HTERT RPE-1 (cell line): ENCODE measurements around the gene CNBD2.
"Not testable (repeated sequence)": the region's sequence is repeated elsewhere in the genome, so short reads cannot be mapped to it uniquely, and the experiment has no call there.

ENCODE experiments used
- in situ Hi-C: fragments of 300-500 bp; cut with MboI; formaldehyde crosslinking; loops from 4 replicates; pipeline ENCODE4 v1.14.3; 2020; ENCODE audit warnings: low sequenced_read_pairs

Gene CNBD2

DNA sequence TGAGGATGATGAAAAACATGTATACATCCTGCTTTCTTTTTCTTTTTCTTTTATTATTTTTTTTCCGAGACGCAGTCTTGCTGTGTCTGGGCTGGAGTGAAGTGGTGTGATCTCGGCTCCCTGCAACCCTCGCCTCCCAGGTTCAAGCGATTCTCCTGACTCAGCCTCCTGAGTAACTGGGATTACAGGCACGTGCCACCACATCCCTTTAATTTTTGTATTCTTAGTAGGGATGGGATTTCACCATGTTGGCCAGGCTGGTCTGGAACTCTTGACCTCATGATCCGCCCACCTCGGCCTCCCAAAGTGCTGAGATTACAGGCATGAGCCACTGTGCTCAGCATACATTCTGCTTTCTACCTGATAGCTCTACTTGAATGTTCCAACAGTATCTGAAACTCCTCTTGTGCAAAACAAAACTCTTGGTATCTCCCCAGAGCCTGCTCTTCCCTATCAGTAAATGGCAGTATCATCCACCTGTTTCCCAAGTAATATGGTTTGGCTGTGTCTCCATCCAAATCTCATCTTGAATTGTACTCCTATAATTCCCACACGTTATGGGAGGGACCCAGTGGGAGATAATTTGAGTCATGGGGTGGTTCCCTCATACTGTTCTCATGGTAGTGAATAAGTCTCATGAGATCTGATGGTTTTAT is 85.6 kb downstream of the CNBD2 start:
- in situ Hi-C loops = not testable (repeated sequence)

DNA sequence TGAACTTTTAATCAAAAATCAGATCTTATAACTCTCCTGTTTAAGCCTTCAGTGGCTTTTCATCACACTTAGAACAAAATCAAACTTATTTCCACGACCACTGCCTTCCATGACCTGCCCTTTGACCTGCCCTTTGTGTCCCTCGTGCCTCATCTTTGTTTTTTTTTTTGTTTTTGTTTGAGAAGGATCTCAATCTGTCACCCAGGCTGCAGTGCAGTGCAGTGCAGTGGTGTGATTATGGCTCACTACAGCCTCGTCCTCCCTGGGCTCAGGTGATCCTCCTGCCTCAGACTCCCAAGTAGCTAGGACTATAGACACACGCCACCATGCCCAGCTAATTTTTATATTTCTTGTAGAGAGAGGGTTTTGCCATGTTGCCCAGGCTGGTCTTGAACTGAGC is 86.8 kb downstream of the CNBD2 start:
- in situ Hi-C loops = no loop called here

DNA sequence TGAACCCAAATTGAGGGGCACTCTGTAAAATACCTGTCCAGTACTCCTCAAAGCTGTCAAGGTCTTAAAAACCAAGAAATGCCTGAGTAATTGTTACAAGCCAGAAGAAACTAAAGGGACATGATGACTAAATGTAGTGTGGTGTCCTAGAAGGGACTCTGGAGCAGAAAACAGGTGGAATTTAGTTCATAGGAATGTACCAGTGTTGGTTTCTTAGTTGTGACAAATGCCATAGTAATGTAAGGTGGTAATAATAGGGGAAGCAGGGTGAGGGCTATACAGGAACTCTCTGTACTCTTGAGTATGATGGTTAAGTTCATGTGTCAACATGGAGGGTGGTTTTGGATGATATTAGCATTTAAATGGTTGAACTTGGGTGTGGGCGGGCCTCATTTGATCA is 92.3 kb downstream of the CNBD2 start:
- in situ Hi-C loops = no loop called here

DNA sequence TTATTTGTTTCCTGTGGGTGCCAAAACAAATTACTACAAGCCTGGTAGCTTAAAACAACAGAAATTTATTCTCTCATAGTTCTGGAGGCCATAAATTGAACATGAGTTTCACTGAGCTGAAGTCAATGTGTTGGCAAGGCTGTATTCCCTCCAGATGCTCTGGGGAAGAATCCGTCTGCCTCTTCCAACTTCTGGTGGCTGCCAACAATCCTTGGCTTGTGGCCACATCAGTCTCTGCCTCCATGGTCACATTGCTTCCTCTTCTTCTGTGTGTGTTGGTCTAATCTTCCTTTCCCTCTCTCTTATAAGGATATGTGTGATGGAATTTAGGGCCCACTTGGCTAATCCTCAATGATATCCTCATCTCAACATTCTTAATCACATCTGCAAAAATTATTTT is 93.4 kb downstream of the CNBD2 start:
- in situ Hi-C loops = no loop called here

DNA sequence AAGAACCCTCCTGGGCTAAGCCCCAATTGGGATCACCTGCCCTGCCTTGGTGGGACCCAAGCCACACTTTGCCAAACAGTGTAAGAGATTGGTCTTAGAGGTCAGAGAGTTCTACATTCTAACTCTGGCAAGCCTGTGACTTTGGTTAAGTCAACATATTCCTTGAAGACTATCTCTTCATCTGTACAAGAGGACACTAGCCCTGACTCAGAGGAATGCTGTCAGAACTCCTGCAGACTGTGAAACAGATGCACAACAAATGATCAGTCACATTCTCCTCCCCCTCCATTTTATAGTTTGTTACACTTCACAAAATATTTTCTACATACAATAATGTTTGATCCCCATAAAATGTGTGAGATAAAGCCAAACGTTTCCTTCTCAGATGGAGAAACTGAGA is 94.4 kb downstream of the CNBD2 start:
- in situ Hi-C loops = no loop called here

DNA sequence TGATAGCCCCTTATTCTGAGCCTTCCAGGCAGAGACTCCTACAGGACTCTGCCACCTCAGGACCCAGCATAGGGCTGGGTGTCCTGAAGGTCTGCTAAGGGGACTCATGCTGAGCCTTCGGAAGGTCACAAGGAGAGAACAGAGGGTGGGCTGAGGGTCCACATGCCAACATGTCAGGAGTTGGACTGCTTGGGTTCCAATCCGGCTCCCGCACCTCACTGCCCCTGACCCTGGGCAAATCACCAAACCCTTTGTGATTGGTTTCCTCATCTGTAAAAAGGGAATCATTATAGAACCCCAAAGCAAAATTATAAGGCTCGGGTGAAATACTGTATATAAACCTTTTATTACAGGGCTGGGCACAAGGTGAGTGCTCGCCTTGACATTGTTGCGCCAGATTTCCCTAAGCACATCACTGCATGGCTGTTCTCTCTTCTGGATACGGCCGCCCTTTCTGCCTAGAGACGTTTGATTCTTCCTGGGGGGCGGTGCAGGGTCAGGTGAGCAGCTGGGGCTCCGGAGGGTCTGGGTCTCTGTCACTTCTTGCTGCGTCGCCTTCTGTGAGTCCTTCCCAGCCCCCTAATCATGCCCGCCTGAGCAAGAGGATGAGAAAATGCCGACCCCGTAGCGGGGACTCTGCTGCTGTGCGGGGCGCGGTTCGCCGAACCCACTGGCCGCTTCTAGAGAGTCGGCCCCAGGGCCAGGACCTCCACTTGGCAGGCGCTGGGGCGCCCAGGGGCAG is 95.7 kb downstream of the CNBD2 start:
- in situ Hi-C loops = no loop called here

DNA sequence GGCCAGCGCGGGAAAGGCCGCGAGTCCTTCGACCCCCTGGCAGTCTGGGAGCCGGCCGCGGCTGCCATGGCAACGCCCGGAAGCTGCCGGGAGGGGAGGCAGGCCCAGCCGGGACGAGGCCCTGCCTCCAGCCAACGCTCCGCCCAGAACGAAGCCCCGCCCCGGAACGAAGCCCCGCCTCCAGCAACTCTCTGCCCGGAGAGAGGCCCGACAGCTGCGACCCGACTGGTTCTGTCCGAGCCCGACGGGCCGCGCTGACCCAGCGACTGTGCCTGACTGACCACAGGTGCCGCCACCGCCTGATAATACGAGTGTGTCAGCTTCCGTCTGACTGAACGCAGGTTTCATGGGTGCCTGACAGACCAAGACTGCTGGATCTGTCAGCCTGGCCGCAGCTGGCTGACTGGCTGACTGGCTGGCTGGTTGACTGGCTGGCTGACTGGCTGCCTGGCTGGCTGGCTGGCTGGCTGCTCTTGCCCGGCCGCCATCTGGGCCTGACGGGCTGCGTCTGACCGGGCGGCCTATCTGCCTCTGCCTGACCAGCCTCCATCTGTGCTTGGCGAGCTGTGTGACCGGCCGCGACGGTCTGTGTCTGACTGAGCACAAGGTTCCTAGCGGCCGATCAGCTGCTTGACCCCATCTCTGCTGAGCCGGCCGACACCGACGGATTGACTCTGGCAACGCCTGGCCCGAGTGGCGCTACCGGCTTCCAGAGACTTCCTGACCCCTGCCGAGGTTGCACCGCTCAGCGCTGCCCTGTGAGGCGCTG is 96.5 kb downstream of the CNBD2 start:
- in situ Hi-C loops = no loop called here

DNA sequence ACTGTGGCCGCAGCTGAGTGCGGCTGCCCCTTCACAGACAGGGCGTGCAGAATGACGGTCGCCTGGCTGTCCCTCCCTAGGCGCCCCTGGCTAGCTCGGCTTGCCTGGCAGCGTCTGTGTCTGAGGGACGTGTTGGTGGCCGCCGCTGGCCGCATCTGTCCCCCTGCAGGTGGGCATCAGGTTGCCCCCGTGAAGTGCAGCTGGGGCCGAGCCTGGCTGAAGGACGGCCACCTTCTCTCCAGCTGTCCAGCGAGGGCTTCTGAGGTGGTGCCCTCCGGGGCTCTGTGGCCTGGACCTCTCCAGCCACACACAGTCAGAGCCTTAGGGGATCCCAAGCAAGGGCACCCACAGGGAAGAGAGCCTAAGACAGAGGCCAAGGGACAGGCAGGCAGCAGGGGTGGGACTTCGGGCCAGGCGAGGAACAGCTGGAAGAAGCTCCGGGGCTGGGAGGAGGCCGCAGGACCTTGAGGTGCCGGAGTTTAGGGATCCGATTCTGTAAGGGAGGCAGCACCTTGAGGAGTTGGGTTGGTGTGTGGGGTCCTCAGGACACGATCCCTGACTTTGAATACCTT is 97.1 kb downstream of the CNBD2 start:
- in situ Hi-C loops = no loop called here

DNA sequence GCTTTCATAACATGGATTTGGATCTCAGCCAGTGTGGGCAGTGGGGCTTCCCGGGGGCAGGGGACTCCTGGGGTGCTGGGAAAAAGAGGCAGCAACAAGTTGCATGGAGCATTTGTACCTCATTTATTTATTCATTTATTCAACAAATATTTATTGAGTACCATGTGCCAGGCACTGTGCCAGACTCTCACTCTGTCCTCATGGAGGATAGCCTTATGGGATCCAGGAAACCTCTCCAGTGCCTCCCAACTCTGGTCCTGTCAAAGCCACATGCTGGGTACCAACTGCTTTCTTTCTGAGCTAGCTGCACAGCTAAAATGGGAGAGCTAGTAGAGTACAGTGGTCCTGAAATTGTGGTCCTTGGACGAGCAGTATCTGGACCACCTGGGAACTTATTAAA is 98.4 kb downstream of the CNBD2 start:
- in situ Hi-C loops = no loop called here

DNA sequence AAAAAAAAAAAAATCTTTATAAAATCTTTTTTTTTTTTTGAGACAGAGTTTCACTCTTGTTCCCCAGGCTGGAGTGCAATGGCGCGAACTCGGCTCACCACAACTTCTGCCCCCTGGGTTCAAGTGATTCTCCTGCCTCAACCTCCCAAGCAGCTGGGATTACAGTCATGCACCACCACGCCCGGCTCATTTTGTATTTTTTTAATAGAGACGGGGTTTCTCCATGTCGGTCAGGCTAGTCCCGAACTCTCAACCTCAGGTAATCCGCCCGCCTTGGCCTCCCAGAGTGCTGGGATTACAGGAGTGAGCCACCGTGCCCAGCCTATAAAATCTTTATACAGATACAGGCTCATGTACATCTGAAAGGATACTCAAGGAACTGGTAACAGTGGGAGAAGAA is 100.1 kb downstream of the CNBD2 start:
- in situ Hi-C loops = not testable (repeated sequence)

DNA sequence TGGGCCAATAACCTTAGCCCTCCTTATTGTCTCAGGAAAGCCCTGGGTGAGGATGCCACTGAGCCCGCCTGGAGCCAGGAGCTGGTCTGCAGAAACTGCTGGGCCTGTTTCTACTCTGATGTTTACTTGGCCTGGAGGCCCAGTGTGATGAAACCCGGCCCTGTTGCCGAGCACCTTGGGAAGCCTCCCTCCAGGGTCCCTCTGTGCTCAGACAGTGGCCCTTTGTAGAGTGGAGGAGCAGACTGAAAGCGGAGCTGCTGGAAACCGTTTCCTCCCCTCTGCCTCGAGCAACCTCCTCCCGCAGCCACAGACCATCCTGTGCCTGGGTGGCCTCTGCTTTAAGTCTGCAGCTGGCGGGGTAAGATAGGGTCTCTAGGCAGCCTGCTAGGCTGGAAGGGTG is 102.1 kb downstream of the CNBD2 start:
- in situ Hi-C loops = no loop called here

DNA sequence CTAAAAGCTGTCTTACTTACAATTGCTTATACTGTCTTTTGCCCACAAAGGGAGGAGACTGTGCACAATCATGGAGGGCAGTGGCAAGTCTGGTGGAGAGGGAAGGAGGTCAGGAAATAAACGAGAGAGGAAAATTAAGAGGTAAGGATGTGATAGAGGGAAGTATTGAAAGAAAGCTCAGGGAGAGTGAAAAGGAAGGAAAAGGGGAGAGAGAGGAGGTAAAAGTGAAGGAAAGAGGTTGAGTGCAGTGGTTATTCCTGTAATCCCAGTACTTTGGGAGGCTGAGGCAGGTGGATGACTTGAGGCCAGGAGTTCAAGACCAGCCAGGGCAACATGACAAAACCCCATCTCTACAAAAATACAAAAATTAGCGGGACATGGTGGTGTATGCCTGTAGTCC is 103.5 kb downstream of the CNBD2 start:
- in situ Hi-C loops = no loop called here

DNA sequence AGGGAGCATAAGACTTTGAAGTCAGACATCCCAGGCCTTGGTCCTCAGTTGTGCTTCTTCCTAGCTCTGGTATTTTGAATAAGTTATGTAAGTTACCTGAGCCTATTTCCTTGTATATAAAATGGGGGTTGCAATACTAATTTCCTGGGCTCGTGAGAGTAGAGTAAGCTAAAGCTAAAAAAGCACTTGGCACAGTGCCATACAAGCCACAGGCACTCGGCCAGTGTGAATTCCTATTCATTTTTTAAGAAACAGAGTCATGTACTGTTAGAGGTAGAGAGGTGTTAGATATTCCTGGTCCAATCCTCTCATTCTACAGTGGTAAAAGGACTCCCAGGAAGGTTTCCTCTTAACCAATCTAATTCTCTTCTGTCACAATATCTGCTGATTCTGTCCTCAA is 106.6 kb downstream of the CNBD2 start:
- in situ Hi-C loops = no loop called here

DNA sequence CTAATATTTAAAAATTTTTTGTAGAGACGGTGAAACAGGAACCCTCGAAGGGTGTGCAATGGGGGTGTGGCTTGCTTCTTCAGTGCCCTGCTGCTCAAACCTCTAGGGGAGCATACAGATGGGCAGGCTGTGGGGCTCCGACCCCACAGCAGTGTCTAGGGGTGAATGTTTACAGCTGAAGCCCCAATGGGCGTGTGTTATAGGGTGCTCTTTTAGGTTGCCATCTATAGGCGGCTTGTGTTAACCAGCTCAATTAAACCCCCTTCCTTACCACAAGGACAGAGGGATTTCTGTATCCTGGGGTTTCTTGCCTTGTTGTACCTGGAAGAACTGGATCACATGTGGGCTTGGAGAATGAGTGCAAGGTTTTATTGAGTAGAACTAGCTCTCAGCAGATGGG is 109.4 kb downstream of the CNBD2 start:
- in situ Hi-C loops = not testable (repeated sequence)

DNA sequence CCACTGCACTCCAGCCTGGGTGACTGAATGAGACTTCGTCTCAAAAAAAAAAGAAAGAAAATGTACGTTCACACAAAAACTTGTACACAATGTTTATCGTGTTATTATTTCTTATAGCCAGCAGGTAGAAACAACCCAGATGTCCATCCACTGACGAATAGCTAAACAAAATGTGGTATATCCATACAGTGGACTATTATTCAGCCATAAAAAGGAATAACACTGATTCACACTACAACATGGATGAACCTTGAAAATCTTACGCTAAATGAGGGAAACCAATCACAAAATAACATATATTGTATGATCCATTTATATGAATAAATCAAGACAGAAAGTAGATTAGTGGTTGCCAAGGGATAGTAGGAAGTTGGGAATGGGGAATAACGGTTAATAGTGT is 111.1 kb downstream of the CNBD2 start:
- in situ Hi-C loops = no loop called here

DNA sequence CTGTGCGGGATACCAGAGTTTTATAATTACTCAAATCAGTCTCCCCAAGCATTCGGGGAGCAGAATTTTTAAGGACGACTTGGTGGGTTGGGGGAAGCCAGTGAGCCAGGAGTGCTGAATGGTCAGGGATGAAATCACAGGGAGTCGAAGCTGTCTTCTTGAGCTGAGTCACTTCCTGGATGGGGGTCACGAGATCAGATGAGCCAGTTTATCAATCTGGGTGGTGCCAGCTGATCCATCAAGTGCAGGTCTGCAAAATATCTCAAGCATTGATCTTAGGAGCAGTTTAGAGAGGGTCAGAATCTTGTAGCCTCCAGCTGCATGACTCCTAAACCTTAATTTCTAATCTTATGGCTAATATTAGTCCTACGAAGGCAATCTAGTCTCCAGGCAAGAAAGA is 111.6 kb downstream of the CNBD2 start:
- in situ Hi-C loops = not testable (repeated sequence)
